H54 (cell line): ENCODE measurements around the gene TMC7.

ENCODE experiments used
- DNase-seq: peaks from one replicate; pipeline ENCODE4 v3.0.0; 2011; ENCODE audit warnings: low spot score, mixed read lengths; ENCODE audit not compliant: insufficient read length
- FAIRE-seq: peaks from 3 replicates; lab custom pipeline; 2011; peaks lifted over from hg19 to GRCh38; lab: Jason Lieb, UNC
- POLR2A ChIP-seq: IDR thresholded peaks from 2 replicates; pipeline ENCODE4 v1.6.1; 2011; ENCODE audit warnings: low read depth, mild to moderate bottlenecking, low read length

Gene TMC7

DNA sequence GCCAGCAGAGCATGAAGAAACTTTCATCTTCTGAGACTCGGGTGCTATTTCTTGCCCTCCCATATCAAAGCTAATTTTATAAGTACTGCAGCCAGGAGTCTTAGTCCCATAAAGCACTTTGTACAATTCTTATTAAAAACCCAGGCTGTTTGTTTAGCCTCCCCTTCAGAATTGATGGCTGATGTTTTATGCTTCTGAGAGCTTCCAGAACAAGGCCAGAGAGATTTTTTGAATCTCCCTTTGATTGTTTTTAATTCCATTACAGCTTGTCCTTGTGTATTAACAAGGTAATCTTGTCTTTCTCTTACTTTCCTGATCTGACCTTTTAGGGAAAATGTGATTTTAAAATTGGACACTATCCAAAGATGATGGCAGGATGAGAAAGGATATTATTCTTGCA, 99.9 kb downstream of the TMC7 start:
- DNase-seq (no peak), FAIRE-seq (no peak)
- no peak for TF ChIP-seq POLR2A

DNA sequence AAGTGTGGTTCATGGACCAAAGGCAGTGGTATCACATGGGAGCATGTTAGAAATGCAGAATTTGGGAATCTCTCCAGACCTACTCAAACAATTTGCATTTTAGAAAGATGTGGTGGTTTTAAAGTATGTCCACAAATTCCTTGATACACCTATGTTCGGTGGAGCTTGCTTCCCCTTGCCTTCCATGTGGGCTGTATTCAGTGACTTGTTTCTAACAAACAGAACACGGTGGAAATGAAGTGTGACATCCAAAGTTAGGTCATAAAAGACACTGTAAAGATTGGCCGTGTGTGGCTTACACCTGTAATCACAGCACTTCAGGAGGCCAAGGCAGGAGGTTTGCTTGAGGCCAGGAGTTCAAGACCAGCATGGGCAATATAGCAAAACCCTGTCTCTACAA, 100.4 kb downstream of the TMC7 start:
- no peak for TF ChIP-seq POLR2A
- FAIRE-seq (no peak), DNase-seq (no peak)

DNA sequence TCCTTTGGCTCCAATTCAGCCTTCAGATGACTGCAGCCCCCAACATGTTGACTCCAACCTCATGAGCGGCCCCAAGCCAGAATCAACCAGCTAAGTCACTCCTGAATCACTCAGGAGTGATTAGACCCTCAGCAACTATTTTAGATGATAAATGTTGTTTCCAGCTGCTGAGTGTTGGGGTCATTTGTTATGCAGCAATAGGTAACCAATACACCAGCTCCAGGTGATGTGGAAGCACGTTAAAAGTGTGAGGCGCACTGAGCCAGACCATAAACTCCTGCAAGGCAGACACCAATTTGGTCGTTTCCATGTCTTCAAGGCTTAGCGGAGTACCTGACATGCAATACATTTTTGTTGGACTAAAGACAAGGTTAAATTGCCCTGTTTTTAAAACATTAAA, 101.1 kb downstream of the TMC7 start:
- DNase-seq (no peak), FAIRE-seq (no peak)
- no peak for TF ChIP-seq POLR2A

DNA sequence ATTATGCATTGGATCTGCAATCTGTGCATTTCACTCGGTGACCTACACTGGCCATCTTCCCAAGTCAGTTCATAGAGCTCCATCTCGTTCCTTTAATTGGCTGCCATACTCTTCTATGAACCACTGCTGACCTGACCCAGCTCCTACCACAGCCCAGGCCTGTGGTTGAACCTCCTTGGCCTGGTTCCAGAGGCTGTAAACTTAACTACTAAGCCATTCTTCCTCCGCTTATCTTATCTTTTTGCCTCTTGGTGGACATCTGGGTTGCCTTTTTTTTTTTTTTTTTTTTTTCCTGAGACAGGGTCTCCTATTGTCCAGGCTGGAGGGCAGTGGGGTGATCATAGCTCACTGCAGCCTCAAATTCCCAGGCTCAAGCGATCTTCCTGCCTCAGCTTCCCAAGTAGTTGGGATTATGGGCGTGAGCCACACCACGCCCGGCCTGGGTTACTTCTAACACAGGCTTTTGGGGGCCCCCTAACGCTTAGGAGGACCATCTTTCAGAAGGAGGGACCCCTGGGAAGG, 102.0 kb downstream of the TMC7 start:
- no peak for TF ChIP-seq POLR2A
- FAIRE-seq, result no peak
- DNase-seq, result no peak

DNA sequence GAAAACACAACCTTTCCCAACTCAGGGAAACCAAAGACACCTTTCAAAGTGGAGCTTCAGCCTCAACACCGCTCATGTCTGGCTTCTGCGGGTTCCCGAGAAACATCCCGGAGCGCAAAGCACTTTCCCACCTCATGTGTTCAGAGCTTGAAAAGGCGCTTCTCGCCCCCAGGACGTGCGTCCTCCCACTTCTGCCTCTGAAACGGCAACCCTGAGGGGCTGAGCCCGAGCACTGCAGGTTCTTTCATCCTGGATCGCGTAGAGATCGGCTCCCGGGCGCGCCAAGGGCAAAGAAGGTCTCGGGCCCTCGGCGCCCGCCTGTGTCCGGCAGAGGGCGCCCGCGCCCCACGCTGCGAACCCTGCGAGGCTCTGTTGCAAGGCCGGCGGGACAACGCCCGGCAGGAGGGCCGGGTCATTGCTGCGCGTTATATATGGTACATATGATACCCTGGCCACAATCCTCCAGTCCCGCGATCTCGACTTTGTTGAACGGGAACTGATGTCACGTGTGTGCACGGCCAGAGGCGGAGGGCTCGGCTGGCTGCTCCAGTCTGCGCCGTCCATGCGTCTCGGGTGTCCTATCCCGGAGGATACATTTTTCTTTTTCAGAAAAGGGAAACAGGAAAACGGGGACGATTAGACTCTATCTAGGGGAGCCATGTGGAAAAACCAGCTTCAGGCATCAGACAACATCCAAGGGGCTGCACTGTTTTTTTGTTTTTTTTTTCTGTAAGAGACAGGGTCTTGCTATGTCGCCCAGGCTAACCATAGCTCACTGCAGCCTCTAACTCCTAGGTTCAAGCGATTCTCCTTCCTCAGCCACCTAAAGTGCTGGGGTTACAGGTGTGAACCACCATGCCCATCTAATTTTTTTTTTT, 102.8 kb downstream of the TMC7 start:
- DNase-seq, result peak; percentile 83
- peak; percentile 60; the same call in 1 of the 2 replicates for TF ChIP-seq POLR2A
- FAIRE-seq, result peak; percentile 76

DNA sequence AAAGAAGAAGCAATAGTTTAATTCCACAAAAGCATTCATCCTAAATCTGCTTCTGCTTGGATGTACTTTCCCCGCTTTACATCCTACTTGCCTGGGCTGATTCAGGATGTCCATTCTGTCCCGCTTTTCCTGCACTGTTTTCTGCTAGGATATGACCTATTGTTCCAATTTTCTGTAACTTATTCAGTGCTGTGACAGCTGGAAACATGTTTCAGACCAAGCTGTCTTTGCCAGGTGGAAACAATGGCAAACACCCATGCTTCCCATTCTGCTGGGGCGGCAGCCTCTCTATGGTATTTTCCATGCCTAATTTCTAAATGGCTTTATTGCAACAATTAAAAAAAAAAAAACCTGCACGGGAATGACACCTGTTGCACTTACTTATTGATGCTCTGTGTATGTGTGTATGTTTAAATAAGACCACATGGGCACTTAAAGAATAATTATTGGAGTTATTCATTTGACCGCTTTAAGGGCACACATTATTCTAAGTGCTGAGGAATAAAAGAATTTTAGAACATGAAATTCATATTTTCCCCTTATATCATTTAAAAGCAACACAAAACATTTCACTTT, 104.7 kb downstream of the TMC7 start:
- TF ChIP-seq POLR2A, result no peak
- no peak for DNase-seq
- FAIRE-seq, result no peak

DNA sequence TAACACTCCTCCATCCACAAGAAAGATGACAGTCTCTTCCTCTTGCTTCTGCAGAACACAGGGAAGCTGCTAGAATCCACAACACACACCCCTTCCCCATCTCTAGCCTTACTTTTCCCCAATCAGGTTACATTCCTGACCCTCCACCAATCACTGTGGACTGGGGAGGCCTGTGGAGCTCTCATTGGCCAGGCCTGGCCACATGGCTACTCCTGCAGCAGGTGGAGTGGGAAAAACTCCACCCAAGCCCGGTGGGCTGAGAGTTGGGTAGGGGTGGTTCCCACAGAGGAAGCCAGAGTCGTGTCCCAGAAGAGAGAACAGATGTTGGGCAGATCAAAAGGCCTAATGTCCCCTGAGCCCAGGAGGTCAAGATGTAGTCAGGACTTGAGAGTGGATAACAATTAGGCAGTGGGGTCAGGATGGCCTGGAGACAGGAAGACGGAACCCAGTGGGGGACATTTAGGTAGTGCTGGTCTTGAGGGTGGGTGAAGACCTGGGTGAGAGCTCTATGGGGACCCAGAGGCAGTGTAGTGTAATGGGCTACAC, 105.7 kb downstream of the TMC7 start:
- no peak for DNase-seq
- no peak for FAIRE-seq
- no peak for TF ChIP-seq POLR2A

DNA sequence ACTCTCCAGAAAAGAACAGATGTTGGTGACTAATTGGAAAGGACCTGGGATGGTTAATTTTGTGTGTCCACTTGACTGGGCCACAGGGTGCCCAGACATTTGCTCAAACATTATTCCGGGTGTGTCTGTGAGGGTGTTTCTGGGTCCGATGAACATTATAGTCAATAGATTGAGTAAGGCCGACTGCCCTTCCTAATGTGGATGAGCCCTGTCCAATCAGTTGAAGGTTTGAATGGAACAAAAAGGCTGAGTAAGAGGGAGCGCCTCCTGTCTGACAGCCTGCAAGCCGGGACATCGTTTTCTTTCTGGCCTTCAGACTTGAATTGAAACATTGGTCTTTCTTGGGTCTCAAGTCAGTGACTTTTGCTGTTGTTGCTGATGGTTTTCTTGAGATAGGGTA, 107.2 kb downstream of the TMC7 start:
- no peak for FAIRE-seq
- no peak for TF ChIP-seq POLR2A
- no peak for DNase-seq

DNA sequence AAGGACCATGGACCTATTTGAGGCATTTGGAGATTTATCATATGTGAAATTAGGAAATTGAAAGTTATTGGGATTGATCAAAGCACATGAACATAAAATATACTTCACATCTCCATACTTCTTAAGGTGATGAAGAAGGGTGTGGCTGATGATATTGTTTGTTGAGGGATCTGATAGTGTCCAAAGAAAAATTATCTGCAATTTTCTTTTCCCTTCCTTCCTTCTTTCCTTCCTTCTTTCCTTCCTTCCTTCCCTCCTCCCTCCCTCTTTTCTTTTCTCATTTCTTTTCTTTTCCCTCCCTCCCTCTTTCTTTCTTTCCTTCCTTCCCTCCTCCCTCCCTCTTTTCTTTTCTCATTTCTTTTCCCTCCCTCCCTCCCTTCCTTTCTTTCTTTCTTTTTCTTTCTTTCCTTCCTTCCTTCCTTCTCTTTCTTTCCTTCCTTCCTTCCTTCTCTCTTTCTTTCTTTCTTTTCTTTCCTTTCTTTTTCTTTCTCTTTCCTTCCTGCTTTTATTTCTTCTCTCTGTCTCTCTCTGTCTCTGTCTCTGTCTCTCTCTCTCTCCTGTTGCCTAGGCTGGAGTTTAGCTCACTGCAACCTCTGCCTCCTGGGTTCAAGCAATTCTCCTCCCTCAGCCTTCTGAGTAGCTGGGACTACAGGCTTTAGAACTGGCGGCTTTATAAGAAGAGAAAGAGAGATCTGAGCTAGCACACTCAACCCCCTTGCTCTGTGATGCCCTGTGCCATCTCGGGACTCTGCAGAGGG, 109.1 kb downstream of the TMC7 start:
- DNase-seq (no peak), FAIRE-seq (no peak)
- no peak for TF ChIP-seq POLR2A

DNA sequence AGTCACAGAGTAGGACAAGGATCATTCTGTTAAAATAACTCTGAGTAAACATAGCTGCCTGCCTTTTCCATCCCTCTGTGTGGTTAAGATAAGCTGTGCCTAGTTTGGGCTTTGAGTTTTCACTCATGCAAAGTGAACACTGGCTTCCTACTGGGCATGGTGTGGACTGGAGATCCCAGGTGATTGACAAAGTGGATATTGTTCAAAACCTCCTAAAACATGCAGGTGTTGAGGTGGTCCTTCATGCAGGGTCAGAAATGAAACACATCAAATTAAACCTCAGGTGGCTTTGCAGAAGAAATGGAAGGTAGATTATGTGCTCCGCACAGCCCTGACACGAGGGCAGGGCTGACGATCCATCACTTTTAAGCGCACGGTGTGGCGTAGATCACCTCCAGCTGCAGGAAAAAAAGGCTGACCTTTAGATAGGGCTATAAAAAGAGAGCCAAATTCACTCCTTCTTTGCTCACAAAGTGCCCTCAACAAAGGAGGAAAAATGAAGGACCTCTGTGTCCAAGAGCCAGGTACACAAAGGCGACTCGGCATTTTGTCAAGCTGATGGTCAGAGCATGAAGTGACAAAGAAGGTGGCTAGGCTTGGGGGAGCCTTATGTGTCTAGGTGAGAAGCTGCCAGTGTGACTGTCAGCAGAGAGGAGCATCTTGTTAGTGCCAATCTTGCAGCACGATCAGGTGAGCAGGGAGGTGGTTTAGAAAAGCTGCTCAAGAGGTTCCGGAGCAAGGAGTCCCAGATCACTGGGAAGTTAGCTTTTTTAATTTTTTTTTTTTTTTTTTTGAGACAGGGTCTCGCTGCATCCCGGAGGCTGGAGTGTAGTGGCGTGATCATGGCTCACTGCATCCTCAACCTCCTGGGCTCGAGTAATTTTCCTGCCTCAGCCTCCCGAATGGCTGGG, 110.2 kb downstream of the TMC7 start:
- FAIRE-seq, result no peak

DNA sequence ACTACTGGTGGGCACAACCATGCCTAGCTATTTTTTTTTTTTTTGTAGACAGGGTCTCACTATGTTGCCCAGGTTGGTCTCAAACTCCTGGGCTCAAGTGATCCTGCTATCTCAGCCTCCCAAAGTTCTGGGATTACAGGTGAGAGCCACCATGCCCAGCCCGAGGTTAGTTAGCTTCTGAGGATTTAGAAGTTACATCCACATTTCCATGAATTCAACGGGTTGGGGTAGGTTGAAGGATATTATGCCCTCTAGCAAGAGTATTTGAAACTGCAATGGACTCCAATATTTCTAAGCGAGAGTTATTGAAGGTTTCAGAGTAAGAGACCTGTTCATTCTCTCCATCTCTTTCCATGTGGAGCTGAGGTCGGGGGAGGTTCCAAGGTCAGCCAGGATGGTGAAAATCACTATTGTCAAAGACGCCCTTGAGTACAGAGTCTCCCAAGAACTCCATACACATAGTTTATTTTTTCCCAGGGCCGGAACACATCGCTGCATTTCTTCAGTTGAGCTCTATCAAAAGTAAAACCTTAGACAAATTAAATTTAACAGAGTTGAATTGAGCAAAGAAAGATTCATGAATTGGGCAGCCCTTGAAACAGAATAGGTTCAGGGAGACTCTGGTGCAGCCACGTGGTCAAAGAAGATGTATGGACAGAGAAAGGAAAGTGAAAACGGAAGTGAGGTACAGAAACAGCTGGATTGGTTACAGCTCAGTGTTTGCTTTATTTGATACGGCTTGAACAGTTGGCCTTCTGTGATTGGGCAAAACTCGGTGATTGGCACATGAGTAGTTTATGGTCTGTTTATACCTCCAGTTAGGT, 111.0 kb downstream of the TMC7 start:
- TF ChIP-seq POLR2A, result no peak
- FAIRE-seq, result no peak
- no peak for DNase-seq

More for the DNA sequence above, 110.2 kb downstream of the TMC7 start:
- no peak for DNase-seq
- TF ChIP-seq POLR2A, result no peak

DNA sequence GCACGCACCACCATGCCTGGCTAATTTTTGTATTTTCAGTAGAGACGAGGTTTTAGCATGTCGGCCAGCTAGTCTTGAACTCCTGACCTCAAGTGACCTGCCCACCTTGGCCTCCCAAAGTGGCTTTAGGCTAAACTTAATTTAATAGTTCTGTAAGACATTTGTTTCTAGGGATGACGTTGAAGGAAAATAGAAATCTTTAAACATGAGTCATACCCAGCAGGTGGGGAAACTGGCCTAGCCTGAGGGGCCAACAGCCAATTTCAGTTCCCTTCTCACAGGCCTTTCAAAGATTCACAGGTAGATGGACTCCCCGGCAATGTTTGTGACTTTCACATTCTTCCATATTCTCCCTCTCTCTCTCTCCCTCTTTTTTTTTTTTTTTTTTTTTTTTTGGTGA, 111.9 kb downstream of the TMC7 start:
- no peak for FAIRE-seq
- no peak for DNase-seq
- TF ChIP-seq POLR2A, result no peak
